GM18951 (cell line): ENCODE measurements around the gene TNFSF13B.

ENCODE experiments used
- POLR2A ChIP-seq: IDR thresholded peaks from 4 replicates; pipeline ENCODE4 v1.6.1; 2011; ENCODE audit warnings: mild to moderate bottlenecking; ENCODE audit not compliant: insufficient read length, insufficient read depth; ENCODE audit errors: extremely low read depth
- in situ Hi-C: fragments of 300-500 bp; cut with MboI; formaldehyde crosslinking; loops from one replicate; pipeline ENCODE4 v1.12.0; 2022; ENCODE audit warnings: low sequenced_read_pairs, mixed read lengths, inconsistent platforms; ENCODE audit not compliant: unreplicated experiment

Gene TNFSF13B

DNA sequence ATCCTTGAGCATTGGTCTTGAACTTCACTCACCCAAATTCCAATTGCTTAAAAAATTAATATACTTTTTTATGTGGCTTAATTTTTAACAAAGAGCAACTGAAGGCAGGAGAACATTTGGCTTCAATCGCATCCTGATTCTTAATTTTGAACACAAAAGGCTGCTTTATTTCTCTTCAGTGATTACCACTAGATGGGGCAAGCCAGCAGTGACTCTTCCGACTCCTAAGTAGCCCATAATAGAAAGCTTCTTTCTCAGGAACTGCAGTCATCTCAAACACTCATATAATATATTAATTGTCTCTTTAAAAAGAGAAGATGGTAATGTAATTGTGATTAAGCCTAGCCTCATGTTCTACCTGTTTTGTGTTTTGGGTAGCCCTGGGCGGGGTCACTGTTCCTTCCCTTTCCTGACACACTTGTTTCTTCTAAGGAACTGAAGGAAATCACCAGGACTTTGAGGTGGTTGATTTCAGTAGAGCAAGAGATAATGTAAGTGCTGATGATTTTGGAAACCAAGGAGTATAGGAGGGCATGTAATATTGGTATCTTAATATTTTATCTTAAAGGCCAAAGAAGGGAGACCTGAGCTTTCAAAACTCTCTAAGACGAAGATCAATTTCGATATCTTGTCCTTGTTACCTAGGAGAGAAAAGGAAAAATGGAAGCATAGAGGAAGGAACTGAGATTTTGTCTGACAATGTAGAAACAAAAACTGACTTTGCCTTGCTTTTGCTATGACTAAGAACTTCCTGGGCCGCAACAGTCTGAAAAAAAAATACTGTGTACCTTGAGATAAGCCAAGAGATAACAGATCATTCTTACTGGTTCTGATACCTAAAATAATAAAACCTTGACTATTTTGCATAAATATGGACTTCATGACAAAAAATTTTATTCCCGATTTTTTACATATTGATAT lies 73.1 kb downstream of the TNFSF13B start:
- TF ChIP-seq POLR2A: no peak
- in situ Hi-C loops: loop anchor here (25.0 kb wide), 1 partner anchor 545 kb away; no protein-coding TSS in a partner anchor

GRCh38 chr13:108345016-108345415 lies 75.5 kb downstream of the TNFSF13B start:
- in situ Hi-C loops: loop anchor here (25.0 kb wide), 1 partner anchor 542 kb away; no protein-coding TSS in a partner anchor
- no peak for TF ChIP-seq POLR2A

GRCh38 chr13:108346376-108346775 lies 76.9 kb downstream of the TNFSF13B start:
- no peak for TF ChIP-seq POLR2A
- in situ Hi-C loops: loop anchor here (25.0 kb wide), 1 partner anchor 541 kb away; no protein-coding TSS in a partner anchor

DNA sequence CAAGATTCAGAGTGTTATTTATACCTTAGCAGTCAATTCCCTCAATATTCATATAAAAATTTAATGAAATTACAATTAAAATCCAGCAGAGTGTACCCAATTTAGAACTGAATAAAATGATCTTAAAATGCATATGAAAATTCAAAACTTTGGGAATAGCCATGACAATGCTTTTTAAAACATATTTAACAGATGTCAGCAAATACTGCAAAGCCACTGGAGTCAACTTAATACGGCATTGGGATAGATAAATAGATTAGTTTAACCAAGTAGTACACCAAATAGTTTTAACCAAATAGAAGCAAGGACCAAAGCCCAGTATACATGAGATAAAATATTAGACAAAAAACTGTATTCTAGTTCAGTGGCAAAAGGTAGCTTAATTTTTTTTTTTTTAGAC lies 79.8 kb downstream of the TNFSF13B start:
- in situ Hi-C loops: loop anchor here (25.0 kb wide), 1 partner anchor 538 kb away; no protein-coding TSS in a partner anchor
- TF ChIP-seq POLR2A: no peak

DNA sequence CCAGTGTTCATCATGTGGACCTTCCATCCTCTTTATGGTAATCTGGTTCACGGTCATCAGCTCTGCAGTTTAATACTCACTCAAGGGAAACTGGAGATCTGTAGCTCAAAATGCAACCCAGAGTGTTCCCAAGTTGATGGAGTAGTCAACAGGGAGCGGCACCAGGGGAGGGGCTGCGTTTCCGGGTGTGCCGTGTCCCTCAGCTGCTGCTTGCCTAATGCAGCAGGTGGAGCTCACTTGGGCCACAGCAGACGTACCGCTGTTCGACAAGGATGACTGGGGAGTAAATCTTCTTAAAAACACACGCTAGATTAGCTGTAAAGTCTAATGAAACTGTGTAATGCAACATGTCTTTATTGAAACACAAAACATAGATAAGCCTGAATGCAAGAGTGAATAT lies 81.1 kb downstream of the TNFSF13B start:
- in situ Hi-C loops: no loop called here

GRCh38 chr13:108352599-108352998 lies 83.1 kb downstream of the TNFSF13B start:
- in situ Hi-C loops: no loop called here
- TF ChIP-seq POLR2A: no peak

More for the DNA sequence above, 81.1 kb downstream of the TNFSF13B start:
- no peak for TF ChIP-seq POLR2A

- in situ Hi-C loops: no loop called here
- no peak for TF ChIP-seq POLR2A
Observed at GRCh38 chr13:108357228-108357627, 87.7 kb downstream of the TNFSF13B start.
